ENCODE results near the gene NPBWR2. TPM values are rescaled to one million over a fixed set of nuclear protein-coding genes. Genes with fewer than 3 reads are reported as not detected.

The NPBWR2 gene
- polyA plus RNA-seq, 1 donor from 2014 or later: not detected

GRCh38 chr20:64072498-64073063 is 34.8 kb downstream of the NPBWR2 start:
- Histone ChIP-seq H4K20me1 (ENCODE audit: insufficient read depth) (no peaks in the 10 kb centered on the region), H3K79me2 (replicated peaks; ENCODE audit: insufficient read depth, low read length) (no peaks in the 10 kb centered on the region), H3K9ac (ENCODE audit: low read length) (no peak overlapping the region), H3K4me3 (ENCODE audit: low read length) (no peak overlapping the region), H3K27ac (ENCODE audit: low read length) (no peak overlapping the region), H2AFZ (ENCODE audit: low read depth, low read length) (no peak overlapping the region), H3K9me2 (ENCODE audit: insufficient read depth, low read length) (no peaks in the 10 kb centered on the region), H3K9me3 (ENCODE audit: low read length) (no peaks in the 10 kb centered on the region), H3K36me3 (ENCODE audit: insufficient read depth, low read length) (no peaks in the 10 kb centered on the region), H3F3A (ENCODE audit: insufficient read depth, low read length, poor library complexity, severe bottlenecking) (no peaks in the 10 kb centered on the region), H3K4me2 (ENCODE audit: low read length) (no peak overlapping the region), H3K27me3 (ENCODE audit: insufficient read depth, low read depth, low read length) (no peaks in the 10 kb centered on the region)
- TF ChIP-seq REST (IDR thresholded peaks at IDR 0.05; ENCODE audit: borderline replicate concordance): no peak
- no peak for TF ChIP-seq TAF1 (IDR thresholded peaks at IDR 0.05; ENCODE audit: low read depth)
- no peak for TF ChIP-seq POLR2AphosphoS5 (IDR thresholded peaks at IDR 0.05)
- no peak for TF ChIP-seq EZH2 (IDR thresholded peaks at IDR 0.05; ENCODE audit: borderline replicate concordance, insufficient read depth, low read length, poor library complexity, severe bottlenecking)
- no peak for TF ChIP-seq SMC3 (conservative IDR thresholded peaks at IDR 0.05; ENCODE audit: poor library complexity)
- no peak for TF ChIP-seq EP300 (conservative IDR thresholded peaks at IDR 0.05; ENCODE audit: poor library complexity, severe bottlenecking)
- TF ChIP-seq, protein P1, sequence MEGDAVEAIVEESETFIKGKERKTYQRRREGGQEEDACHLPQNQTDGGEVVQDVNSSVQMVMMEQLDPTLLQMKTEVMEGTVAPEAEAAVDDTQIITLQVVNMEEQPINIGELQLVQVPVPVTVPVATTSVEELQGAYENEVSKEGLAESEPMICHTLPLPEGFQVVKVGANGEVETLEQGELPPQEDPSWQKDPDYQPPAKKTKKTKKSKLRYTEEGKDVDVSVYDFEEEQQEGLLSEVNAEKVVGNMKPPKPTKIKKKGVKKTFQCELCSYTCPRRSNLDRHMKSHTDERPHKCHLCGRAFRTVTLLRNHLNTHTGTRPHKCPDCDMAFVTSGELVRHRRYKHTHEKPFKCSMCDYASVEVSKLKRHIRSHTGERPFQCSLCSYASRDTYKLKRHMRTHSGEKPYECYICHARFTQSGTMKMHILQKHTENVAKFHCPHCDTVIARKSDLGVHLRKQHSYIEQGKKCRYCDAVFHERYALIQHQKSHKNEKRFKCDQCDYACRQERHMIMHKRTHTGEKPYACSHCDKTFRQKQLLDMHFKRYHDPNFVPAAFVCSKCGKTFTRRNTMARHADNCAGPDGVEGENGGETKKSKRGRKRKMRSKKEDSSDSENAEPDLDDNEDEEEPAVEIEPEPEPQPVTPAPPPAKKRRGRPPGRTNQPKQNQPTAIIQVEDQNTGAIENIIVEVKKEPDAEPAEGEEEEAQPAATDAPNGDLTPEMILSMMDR (IDR thresholded peaks at IDR 0.05; ENCODE audit: poor library complexity, severe bottlenecking): no peak
- TF ChIP-seq RAD21 (conservative IDR thresholded peaks at IDR 0.05): no peak

DNA sequence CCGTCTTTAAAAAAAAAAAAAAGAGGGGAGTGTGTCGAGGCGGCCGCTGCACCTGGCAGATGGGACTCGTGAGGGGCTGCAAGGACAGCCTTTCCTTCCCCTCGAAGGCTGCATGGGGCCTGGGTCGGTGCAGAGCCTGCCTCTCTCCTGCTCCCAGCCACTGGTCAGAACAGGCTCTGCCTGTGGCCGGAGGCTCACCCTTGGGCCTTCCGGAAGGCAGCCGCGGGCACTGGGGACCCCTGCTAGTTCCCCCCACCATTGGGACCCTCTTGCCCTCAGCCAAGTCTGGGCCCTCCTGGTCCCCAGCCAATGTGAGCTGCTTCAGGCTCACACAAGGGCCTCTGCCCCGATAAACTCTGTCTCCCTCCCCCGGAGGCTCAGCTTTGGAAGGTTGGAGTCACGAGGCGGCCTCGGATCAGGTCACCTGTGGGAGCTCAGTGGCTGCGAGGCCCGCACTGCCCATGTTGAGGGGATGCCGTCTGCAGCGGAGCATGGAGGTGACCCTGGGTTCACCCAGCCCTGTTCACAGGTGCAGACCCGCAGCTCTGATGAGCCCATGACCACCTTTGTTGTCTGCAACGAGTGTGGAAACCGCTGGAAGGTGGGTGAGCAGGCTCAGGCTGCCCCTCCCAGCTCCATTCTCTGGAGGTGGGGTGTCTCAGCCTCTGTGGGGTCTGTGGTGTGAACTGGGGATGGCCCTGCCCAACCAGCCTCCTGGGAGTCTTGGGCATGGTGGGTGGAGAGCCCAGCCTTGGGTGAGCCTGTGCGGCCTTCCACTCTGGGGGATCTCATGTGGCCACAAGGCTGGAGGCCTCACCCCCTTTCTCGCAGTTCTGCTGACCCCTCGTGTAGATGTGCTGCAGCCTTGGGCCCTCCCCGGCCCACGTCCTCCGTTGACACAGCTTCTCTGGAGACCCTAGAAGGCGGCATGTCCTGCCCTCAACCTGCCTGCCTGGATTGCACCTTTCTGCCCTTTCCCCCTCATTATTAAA is 35.7 kb downstream of the NPBWR2 start:
- Histone ChIP-seq H3K4me3 (ENCODE audit: low read length) (no peak overlapping the region), H3F3A (ENCODE audit: insufficient read depth, low read length, poor library complexity, severe bottlenecking) (no peaks in the 10 kb centered on the region), H3K27me3 (ENCODE audit: insufficient read depth, low read depth, low read length) (no peaks in the 10 kb centered on the region), H3K4me2 (ENCODE audit: low read length) (no peak overlapping the region), H2AFZ (ENCODE audit: low read depth, low read length) (no peak overlapping the region), H3K79me2 (replicated peaks; ENCODE audit: insufficient read depth, low read length) (no peaks in the 10 kb centered on the region), H3K9me3 (ENCODE audit: low read length) (no peaks in the 10 kb centered on the region), H4K20me1 (ENCODE audit: insufficient read depth) (no peaks in the 10 kb centered on the region), H3K9me2 (ENCODE audit: insufficient read depth, low read length) (no peaks in the 10 kb centered on the region), H3K9ac (ENCODE audit: low read length) (no peak overlapping the region), H3K36me3 (ENCODE audit: insufficient read depth, low read length) (no peaks in the 10 kb centered on the region), H3K27ac (ENCODE audit: low read length) (no peak overlapping the region)
- TF ChIP-seq EP300 (conservative IDR thresholded peaks at IDR 0.05; ENCODE audit: poor library complexity, severe bottlenecking): no peak
- no peak for TF ChIP-seq TAF1 (IDR thresholded peaks at IDR 0.05; ENCODE audit: low read depth)
- TF ChIP-seq REST (IDR thresholded peaks at IDR 0.05; ENCODE audit: borderline replicate concordance): no peak
- TF ChIP-seq EZH2 (IDR thresholded peaks at IDR 0.05; ENCODE audit: borderline replicate concordance, insufficient read depth, low read length, poor library complexity, severe bottlenecking): no peak
- TF ChIP-seq, protein P1 (IDR thresholded peaks at IDR 0.05; ENCODE audit: poor library complexity, severe bottlenecking): no peak
- no peak for TF ChIP-seq SMC3 (conservative IDR thresholded peaks at IDR 0.05; ENCODE audit: poor library complexity)
- no peak for TF ChIP-seq RAD21 (conservative IDR thresholded peaks at IDR 0.05)
- TF ChIP-seq MXI1 (conservative IDR thresholded peaks at IDR 0.05; ENCODE audit: poor library complexity, severe bottlenecking): no peak
- TF ChIP-seq POLR2AphosphoS5 (IDR thresholded peaks at IDR 0.05): no peak

All from neural cell (in vitro differentiated cells).